SK-N-SH treated with all-trans-retinoic acid at 6 μM for 48 hours (cell line): Measurements from ENCODE around the gene RBM10.

ENCODE experiments used
- ARNTL ChIP-seq: fragments of 450-650 bp; formaldehyde crosslinking; IDR thresholded peaks from 2 replicates; pipeline ENCODE4 v1.5.0; 2020; ENCODE audit warnings: low read depth, mild to moderate bottlenecking, moderate library complexity, borderline replicate concordance
- BACH2 ChIP-seq: fragments of 250-450 bp; sonication (Bioruptor Pico); IDR thresholded peaks from 2 replicates; pipeline ENCODE4 v1.9.0; 2021; ENCODE audit warnings: mild to moderate bottlenecking, borderline replicate concordance
- CREB5 ChIP-seq: fragments of 250-450 bp; sonication (Bioruptor Pico); IDR thresholded peaks from 2 replicates; pipeline ENCODE4 v1.5.1; 2020; ENCODE audit warnings: low read depth, mild to moderate bottlenecking, moderate library complexity
- CSDC2 ChIP-seq: fragments of 250-450 bp; sonication (Bioruptor Pico); IDR thresholded peaks from 2 replicates; pipeline ENCODE4 v1.5.0; 2020; ENCODE audit warnings: mild to moderate bottlenecking, moderate library complexity
- ISL1 ChIP-seq: fragments of 250-450 bp; sonication (Bioruptor Pico); IDR thresholded peaks from 2 replicates; pipeline ENCODE4 v2.1.2; 2022; ENCODE audit warnings: mild to moderate bottlenecking, moderate library complexity
- OSR1 ChIP-seq: fragments of 250-450 bp; sonication (Bioruptor Pico); IDR thresholded peaks from 2 replicates; pipeline ENCODE4 v1.8.0; 2022; ENCODE audit warnings: moderate library complexity, mild to moderate bottlenecking, inconsistent platforms
- RARB ChIP-seq: fragments of 250-450 bp; sonication (Bioruptor Pico); IDR thresholded peaks from 2 replicates; pipeline ENCODE4 v1.8.0; 2021; ENCODE audit warnings: mild to moderate bottlenecking, moderate library complexity
- TOX ChIP-seq: fragments of 250-450 bp; sonication (Bioruptor Pico); IDR thresholded peaks from 2 replicates; pipeline ENCODE4 v1.8.0; 2021; ENCODE audit warnings: mild to moderate bottlenecking, moderate library complexity, borderline replicate concordance
- ZC3H10 ChIP-seq: fragments of 250-450 bp; sonication (Bioruptor Pico); IDR thresholded peaks from 2 replicates; pipeline ENCODE4 v1.5.1; 2021; ENCODE audit warnings: mild to moderate bottlenecking, moderate library complexity
- ZFP30 ChIP-seq: fragments of 450-650 bp; formaldehyde crosslinking; IDR thresholded peaks from 2 replicates; pipeline ENCODE4 v1.5.0; 2022; ENCODE audit warnings: mild to moderate bottlenecking, moderate library complexity
- TF ChIP-seq, protein P1 (sequence below): fragments of 250-450 bp; sonication (Bioruptor Pico); IDR thresholded peaks from 2 replicates; pipeline ENCODE4 v1.5.1; 2021; ENCODE audit warnings: mild to moderate bottlenecking, moderate library complexity
- TF ChIP-seq, protein P2 (sequence below): fragments of 250-450 bp; sonication (Bioruptor Pico); IDR thresholded peaks from 2 replicates; pipeline ENCODE4 v1.8.0; 2020; ENCODE audit warnings: mild to moderate bottlenecking, moderate library complexity, borderline replicate concordance

GRCh38 chrX:47209508-47210238 is 64.7 kb downstream of the RBM10 start:
- TF ChIP-seq ARNTL (CRISPR knock-in tag) (no peak), ISL1 (CRISPR knock-in tag) (no peak), OSR1 (CRISPR knock-in tag) (no peak), BACH2 (CRISPR knock-in tag) (no peak), RARB (CRISPR knock-in tag) (no peak), TOX (CRISPR knock-in tag) (no peak), CREB5 (CRISPR knock-in tag) (no peak), ZC3H10 (CRISPR knock-in tag) (no peak), ZFP30 (CRISPR knock-in tag) (no peak), CSDC2 (CRISPR knock-in tag) (no peak)
- TF ChIP-seq, protein P1, sequence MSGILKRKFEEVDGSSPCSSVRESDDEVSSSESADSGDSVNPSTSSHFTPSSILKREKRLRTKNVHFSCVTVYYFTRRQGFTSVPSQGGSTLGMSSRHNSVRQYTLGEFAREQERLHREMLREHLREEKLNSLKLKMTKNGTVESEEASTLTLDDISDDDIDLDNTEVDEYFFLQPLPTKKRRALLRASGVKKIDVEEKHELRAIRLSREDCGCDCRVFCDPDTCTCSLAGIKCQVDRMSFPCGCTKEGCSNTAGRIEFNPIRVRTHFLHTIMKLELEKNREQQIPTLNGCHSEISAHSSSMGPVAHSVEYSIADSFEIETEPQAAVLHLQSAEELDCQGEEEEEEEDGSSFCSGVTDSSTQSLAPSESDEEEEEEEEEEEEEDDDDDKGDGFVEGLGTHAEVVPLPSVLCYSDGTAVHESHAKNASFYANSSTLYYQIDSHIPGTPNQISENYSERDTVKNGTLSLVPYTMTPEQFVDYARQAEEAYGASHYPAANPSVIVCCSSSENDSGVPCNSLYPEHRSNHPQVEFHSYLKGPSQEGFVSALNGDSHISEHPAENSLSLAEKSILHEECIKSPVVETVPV (CRISPR knock-in tag): no peak
- TF ChIP-seq, protein P2, sequence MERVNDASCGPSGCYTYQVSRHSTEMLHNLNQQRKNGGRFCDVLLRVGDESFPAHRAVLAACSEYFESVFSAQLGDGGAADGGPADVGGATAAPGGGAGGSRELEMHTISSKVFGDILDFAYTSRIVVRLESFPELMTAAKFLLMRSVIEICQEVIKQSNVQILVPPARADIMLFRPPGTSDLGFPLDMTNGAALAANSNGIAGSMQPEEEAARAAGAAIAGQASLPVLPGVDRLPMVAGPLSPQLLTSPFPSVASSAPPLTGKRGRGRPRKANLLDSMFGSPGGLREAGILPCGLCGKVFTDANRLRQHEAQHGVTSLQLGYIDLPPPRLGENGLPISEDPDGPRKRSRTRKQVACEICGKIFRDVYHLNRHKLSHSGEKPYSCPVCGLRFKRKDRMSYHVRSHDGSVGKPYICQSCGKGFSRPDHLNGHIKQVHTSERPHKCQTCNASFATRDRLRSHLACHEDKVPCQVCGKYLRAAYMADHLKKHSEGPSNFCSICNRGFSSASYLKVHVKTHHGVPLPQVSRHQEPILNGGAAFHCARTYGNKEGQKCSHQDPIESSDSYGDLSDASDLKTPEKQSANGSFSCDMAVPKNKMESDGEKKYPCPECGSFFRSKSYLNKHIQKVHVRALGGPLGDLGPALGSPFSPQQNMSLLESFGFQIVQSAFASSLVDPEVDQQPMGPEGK (CRISPR knock-in tag): no peak
